Stomach (tissue), 9 donors: ENCODE measurements around the gene RNF175. TPM values are rescaled to one million over a fixed set of nuclear protein-coding genes. Genes with fewer than 3 reads are reported as not detected.

ENCODE experiments used
- DNase-seq, 2 donors: peaks; one replicate each; pipeline versions ENCODE4 v3.0.0 to v3.0.0-alpha.2; 2013 to 2019
- H3K27ac ChIP-seq, 5 donors: fragments of 200-600 bp in 4 of 5; sonication (generic) in 4 of 5; one replicate each; pipeline ENCODE4 v1.5.1; 2013 to 2019; ENCODE audit warnings: mild to moderate bottlenecking in 1 of 5, moderate library complexity in 1 of 5
- H3K27me3 ChIP-seq, 3 donors: fragments of 200-600 bp; sonication (generic); one replicate each; pipeline ENCODE4 v1.5.1; 2017 to 2019; ENCODE audit warnings: mixed run types in 1 of 3
- H3K36me3 ChIP-seq, 4 donors: fragments of 200-600 bp; sonication (generic); 1 replicate in 3 of 4; 2 replicates in 1 of 4; pipeline ENCODE4 v1.5.1; 2016 to 2019
- H3K4me1 ChIP-seq, 4 donors: fragments of 200-600 bp; sonication (generic); one replicate each; pipeline ENCODE4 v1.5.1; 2016 to 2019
- H3K4me3 ChIP-seq, 4 donors: fragments of 200-600 bp; sonication (generic) in 3 of 4; one replicate each; pipeline ENCODE4 v1.5.1; 2016 to 2019; ENCODE audit warnings: mild to moderate bottlenecking in 1 of 4
- H3K9me3 ChIP-seq, 4 donors: fragments of 200-600 bp; sonication (generic); one replicate each; pipeline ENCODE4 v1.5.1; 2016 to 2019
- EP300 ChIP-seq: sonication (generic); formaldehyde crosslinking; IDR thresholded peaks from one replicate; pipeline ENCODE4 v1.6.1; 2017; ENCODE audit warnings: antibody characterized with exemption
- POLR2A ChIP-seq, 4 donors: fragments of 450-650 bp; IDR thresholded peaks; one replicate each; pipeline ENCODE4 v1.6.1; 2016; ENCODE audit warnings: antibody characterized with exemption in 4 of 4, control low read depth in 2 of 4, mild to moderate bottlenecking in 1 of 4, moderate library complexity in 1 of 4
- POLR2AphosphoS5 ChIP-seq, 3 donors: sonication (generic); formaldehyde crosslinking; IDR thresholded peaks; one replicate each; pipeline ENCODE4 v1.6.1; 2016; ENCODE audit warnings: antibody characterized with exemption in 3 of 3
- WGBS, 5 donors: extraction: QIAGEN DNeasy Blood & Tissue Kit in 3 of 5; methylation state at CpG; one replicate each; pipeline versions ENCODE4 v1.1.5 to v1.1.7; 2013 to 2018; 5-methylcytosine and 5-hydroxymethylcytosine counted together
- intact Hi-C: fragments of 100-400 bp; cut with DNase I; formaldehyde crosslinking; loops from one replicate; pipeline ENCODE4 v1.15.1; 2023; ENCODE audit warnings: low total_unique reads
- polyA plus RNA-seq, 3 donors: library from polyadenylated mRNA; stranded (reverse); fragments of 200-250 nt; gene quantifications; one replicate each; pipeline ENCODE4 v1.2.3, GENCODE V29; 2013
- total RNA-seq, 5 donors: library from RNA; depleted of rRNA; stranded (reverse); fragments of >200 nt; gene quantifications; one replicate each; pipeline versions ENCODE4 v1.1.0 to v1.2.3, GENCODE V29; 2014 to 2016
- TF ChIP-seq, protein P1 (sequence below), 7 experiments: fragments of 450-650 bp in 4 of 7; fragments of 200-600 bp in 3 of 7; sonication (generic) in 3 of 7; IDR thresholded peaks; one replicate each; pipeline ENCODE4 v1.5.1; 2016 to 2019; ENCODE audit warnings: antibody characterized with exemption in 7 of 7, control low read depth in 2 of 7, mild to moderate bottlenecking in 1 of 7
- donor health status: healthy with polysubstance abuse.
- donor health status: Bipolar disorder and iron deficiency.
- donor health status: healthy.

The RNF175 gene
- total and polyA plus RNA-seq, 8 donors: 1.3 TPM; not detected in 7

DNA sequence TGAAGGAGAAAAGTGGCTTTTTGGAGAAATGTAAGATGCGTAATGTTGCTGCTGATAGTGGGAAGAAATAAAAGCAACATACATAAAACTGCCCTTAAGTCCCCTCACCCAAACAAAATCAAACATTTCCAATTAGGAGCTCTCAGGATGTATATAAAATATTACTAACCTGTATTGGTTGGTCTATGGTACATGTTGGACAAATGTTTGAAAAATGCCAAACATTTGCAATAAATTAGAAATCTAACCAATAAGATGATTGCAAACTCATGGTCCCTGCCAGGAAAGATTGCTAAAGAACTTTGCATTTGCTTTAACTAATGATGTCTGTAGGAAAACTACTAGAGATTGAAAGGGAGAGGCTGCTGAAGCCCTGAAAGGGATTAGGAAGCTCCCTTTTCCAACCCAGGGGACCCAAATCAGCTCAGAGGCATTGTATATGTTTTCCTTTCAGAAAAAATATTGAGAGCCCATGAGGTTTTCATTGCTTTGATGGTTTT lies 27.3 kb upstream of the RNF175 start:
- H3K4me1 ChIP-seq: peaks cover 20 to 39% (median 34%) of the 10 kb centered on the region in 4 donors
- TF ChIP-seq POLR2AphosphoS5 (IDR thresholded peaks at IDR 0.05) (no peak), POLR2A (IDR thresholded peaks at IDR 0.05) (no peak), EP300 (no peak)
- TF ChIP-seq, protein P1, sequence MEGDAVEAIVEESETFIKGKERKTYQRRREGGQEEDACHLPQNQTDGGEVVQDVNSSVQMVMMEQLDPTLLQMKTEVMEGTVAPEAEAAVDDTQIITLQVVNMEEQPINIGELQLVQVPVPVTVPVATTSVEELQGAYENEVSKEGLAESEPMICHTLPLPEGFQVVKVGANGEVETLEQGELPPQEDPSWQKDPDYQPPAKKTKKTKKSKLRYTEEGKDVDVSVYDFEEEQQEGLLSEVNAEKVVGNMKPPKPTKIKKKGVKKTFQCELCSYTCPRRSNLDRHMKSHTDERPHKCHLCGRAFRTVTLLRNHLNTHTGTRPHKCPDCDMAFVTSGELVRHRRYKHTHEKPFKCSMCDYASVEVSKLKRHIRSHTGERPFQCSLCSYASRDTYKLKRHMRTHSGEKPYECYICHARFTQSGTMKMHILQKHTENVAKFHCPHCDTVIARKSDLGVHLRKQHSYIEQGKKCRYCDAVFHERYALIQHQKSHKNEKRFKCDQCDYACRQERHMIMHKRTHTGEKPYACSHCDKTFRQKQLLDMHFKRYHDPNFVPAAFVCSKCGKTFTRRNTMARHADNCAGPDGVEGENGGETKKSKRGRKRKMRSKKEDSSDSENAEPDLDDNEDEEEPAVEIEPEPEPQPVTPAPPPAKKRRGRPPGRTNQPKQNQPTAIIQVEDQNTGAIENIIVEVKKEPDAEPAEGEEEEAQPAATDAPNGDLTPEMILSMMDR (IDR thresholded peaks at IDR 0.05): no peak
- no peaks in the 10 kb centered on the region for H3K9me3 ChIP-seq
- H3K27me3 ChIP-seq: peaks cover 23 to 73% (median 60%) of the 10 kb centered on the region in 3 donors
- H3K4me3 ChIP-seq: no peak overlapping the region
- intact Hi-C loops: no loop called here
- 77 to 94% (median 87%) methylated on average over 1 of the region's 1 CpG for WGBS, 5 donors
- no peak overlapping the region for H3K27ac ChIP-seq
- H3K36me3 ChIP-seq: no peaks in the 10 kb centered on the region
- DNase-seq: no peak

DNA sequence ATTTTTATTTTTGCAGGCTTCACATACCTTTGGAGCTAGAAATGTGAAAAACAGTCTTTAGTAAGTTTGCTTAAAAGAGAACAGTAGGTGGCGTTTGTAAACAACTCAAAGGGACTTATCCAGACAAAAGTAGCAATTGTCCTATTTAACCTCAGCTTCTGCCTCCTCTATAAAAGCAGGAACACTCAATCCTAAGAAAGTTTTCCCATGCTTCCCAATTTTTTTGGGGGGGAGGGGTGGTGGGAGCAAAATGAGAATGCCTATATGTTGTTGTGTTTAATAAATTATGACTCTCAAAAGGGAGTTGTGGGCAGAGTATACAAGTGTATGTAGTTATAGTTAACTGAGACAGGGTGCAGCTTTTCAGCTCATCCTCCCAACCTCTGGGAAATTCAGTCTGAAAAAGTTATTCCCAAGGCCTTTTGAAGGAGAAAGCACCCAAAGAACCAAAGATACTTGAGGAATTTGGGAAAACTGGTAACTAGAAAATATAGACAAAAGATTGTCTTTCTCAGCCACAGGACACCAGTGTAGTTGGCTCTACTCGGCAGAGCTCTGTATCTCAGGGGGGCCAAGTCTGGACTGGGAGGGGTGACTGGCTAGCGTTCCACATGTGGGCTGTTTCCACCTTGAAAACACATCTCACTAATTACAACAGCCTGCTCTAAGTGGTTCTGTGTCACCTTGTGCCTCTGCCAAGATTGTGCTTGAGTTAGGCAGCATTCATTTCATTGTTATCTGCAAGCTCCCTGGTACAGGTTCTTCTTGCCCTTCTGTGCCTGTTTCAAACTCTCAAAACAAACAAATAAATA lies 26.3 kb upstream of the RNF175 start:
- peaks cover 23 to 63% (median 50%) of the 10 kb centered on the region in 3 donors for H3K27me3 ChIP-seq
- peak in 1 of 2 donors; percentile 44 for DNase-seq
- 8 to 25% (median 12%) methylated on average over 3 of the region's 3 CpGs for WGBS, 5 donors
- H3K36me3 ChIP-seq: no peaks in the 10 kb centered on the region
- no peak overlapping the region for H3K27ac ChIP-seq
- H3K4me1 ChIP-seq: peaks cover 12 to 29% (median 24%) of the 10 kb centered on the region in 4 donors
- TF ChIP-seq, protein P1 (IDR thresholded peaks at IDR 0.05): no peak
- TF ChIP-seq POLR2AphosphoS5 (IDR thresholded peaks at IDR 0.05) (no peak), EP300 (no peak)
- H3K9me3 ChIP-seq: no peaks in the 10 kb centered on the region
- intact Hi-C loops: no loop called here
- no peak overlapping the region for H3K4me3 ChIP-seq

DNA sequence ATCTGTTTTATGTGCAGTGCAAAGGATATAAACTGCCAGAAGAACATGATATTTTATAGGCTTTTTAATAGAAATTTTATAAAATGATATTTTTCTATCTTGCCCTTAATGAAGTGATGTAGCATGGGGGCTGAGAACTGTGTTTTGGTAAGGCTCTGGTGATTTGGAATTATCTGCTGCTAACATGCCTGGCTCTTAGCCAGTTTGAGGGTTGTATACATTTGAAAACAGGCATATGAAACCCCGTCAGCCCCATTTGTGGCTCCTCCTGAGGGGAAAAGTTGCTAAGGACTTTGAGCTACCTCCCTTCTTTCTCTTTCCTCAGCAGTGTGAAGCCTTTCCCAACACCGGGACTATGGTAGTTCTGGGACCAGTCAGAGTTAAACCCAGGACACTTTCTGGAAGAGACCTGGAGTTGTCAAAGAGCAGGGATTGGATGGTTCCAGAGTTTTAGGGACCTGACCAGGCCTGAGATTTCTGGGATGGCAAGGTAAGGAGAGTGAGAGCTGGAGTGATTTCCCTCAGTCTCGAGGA lies 24.4 kb upstream of the RNF175 start:
- intact Hi-C loops: no loop called here
- Histone ChIP-seq H3K4me1 (peaks cover 8 to 12% (median 11%) of the 10 kb centered on the region in 4 donors), H3K36me3 (no peaks in the 10 kb centered on the region), H3K27me3 (peaks cover 11 to 50% (median 31%) of the 10 kb centered on the region in 3 donors), H3K9me3 (no peaks in the 10 kb centered on the region), H3K4me3 (no peak overlapping the region), H3K27ac (no peak overlapping the region)
- WGBS, 5 donors: 60 to 75% (median 70%) methylated on average over 3 of the region's 3 CpGs
- DNase-seq: no peak
- TF ChIP-seq EP300: no peak
- TF ChIP-seq, protein P1 (IDR thresholded peaks at IDR 0.05): no peak
- TF ChIP-seq POLR2A (IDR thresholded peaks at IDR 0.05): no peak
- TF ChIP-seq POLR2AphosphoS5 (IDR thresholded peaks at IDR 0.05): no peak

DNA sequence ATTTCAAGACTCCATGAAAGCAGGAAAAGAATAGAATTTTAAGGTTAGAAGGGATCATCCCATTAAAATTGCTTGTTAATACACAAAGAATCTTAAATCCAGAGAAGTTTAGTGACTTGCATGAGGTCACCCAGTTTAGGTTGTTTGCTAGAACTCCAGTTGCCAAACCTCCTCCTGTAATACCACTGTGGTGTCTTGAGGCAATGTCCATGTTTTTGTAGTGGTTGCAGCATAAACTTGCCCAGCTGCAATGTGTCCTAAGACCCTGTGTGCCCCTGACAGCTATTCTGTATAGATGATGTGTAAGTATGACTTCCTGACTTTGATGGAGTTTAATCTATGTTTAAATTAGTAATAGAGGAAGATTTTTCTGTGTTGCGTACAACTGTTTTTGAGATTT lies 22.8 kb upstream of the RNF175 start:
- H3K4me1 ChIP-seq: no peaks in the 10 kb centered on the region
- H3K36me3 ChIP-seq: no peaks in the 10 kb centered on the region
- H3K27ac ChIP-seq: no peak overlapping the region
- TF ChIP-seq POLR2AphosphoS5 (IDR thresholded peaks at IDR 0.05) (no peak), EP300 (no peak), POLR2A (IDR thresholded peaks at IDR 0.05) (no peak)
- TF ChIP-seq, protein P1 (IDR thresholded peaks at IDR 0.05): no peak
- H3K9me3 ChIP-seq: peaks cover 0 to 3% (median 0%) of the 10 kb centered on the region in 4 donors
- H3K4me3 ChIP-seq: no peak overlapping the region
- DNase-seq: no peak
- intact Hi-C loops: no loop called here
- H3K27me3 ChIP-seq: peaks cover 0 to 33% (median 14%) of the 10 kb centered on the region in 3 donors
- 92 to 97% (median 97%) methylated on average over 1 of the region's 1 CpG for WGBS, 5 donors
